HG03342 (cell line): ENCODE measurements around the gene AADACL4.
"Not testable (repeated sequence)": the region's sequence is repeated elsewhere in the genome, so short reads cannot be mapped to it uniquely, and the experiment has no call there.

Experiments used
- ATAC-seq: cut with Tn5 transposase; IDR thresholded peaks from one replicate; pipeline ENCODE4 v1.9.1; 2021; ENCODE audit warnings: mild to moderate bottlenecking, moderate library complexity; ENCODE audit not compliant: unreplicated experiment

The AADACL4 gene

GRCh38 chr1:12629511-12629956 is 14.4 kb upstream of the AADACL4 start:
- no peak for ATAC-seq

DNA sequence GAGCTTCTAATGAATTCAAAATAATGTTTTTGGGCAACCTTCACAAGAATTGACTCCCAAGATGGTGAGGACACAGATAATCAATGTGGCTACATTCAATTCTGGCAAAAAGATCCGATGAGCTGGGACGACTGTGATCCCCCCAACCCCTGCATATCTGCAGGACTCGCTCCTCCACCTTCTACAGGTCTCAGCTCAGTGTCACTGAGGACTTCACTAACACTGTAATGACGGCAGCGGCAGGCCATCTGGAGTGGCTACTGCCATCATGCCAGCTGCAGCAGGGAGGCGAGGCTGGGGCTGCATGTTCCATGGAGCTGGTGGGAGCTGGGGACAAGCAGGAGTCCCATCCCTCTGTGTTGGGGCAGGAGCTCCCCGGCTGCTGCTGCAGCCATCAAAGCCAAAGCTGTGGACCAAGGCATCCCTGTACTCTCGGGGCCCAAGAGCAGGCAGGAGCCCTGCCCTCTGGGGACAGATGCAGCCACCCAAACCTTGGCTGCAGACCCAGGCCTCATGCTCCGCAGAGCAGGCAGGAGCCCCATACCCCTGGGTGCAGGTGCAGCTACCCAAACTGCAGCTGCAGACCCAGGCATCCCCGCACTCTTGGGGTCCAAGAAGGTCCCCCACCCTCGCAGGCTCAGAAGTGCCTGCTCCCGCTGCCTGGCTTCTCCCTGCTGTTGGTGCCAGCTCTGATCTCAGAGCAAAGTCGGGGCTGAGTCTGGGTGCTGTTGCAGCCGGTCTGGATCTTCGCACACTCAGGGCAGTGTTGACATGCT is 13.7 kb upstream of the AADACL4 start:
- ATAC-seq, result no peak

DNA sequence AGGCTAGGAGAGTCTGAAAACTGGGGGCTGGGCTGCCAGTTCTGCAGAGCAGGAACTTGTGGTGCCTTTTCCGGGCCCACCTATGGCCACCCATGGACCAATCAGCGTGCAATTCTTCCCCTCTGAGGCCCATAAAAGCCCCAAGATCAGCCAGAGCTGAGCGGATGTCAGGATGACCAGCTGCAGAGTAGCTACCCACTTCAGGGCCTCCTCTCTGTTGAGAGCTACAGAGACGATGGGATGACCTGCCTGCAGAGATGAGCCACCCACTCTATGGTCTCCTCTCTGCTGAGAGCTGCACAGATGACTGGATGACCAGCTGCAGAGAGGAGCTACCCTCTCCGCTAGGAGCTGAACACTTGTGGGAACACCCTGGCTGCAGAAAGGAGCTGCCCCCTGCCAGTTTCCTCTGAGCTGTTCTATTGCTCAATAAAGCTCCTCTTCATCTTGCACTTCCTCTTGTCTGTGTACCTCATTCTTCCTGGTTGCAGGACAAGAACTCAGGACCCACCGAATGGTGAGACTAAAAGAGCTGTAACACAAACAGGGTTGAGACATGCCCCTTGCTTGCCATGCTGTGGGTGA is 12.8 kb upstream of the AADACL4 start:
- ATAC-seq, result no peak

DNA sequence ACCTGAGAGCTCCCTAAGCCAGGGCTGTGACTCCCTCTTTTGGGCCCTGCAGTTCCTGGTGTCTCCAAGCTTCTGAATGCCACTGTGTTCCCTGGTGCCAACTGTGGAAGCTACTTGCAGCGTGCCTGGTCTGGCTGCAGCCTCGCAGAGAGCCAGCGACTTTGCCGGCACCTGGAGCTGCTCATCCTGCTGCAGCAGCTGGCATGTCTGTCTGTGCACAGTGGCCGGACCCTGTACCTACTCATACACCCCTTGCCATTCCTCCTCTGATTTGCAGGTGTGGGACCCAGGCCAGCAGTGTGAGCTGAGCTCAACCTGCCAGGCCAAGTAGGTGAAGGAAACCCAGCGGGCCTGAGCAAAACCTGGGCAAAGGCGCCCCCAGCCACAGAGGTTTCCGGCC is 12.3 kb upstream of the AADACL4 start:
- ATAC-seq, result no peak

- ATAC-seq, result no peak
Observed at GRCh38 chr1:12634156-12634555, 9.7 kb upstream of the AADACL4 start.

- ATAC-seq, result no peak
Observed at GRCh38 chr1:12634696-12635202, 9.1 kb upstream of the AADACL4 start.

DNA sequence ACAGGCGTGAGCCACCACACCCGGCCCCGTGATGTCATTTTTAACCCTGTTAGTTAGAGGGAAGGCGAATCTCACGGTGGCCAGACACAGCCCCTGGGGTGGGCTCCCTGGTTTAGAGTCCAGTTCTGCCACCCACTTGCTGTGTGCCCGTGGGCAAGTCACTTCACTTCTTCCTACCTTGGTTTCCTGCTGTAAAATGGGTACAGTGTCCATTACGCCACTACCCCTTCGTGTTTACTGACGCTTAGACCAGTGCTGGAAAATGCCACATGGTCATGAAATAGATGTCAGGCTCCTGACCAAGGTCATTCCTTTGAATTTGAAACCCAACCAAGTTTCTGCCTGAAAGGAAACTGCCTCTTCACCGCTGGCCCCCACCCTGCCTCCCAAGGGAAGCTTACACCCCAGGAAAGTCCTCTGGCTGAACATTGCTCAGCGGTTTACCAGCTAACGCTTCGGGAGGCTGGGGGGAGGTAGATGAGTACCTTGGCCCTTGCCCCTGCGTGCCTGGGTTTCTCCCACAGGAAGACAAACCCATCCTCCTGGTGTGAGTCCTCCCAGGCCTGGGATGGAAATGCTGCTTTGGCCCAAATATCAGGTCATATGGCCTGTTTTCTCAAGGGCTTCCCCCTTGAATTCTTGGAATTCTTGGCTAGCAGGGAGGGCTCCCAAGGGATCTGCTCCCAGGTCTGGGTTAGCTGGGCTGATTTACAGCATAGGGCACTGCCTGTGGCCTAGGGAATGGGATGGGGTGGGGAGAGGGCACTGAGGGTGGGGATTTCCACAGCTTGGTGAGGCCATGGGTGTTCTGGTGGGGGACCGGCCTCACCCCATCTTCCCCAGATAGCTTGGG is 7.6 kb upstream of the AADACL4 start:
- ATAC-seq, result no peak

- ATAC-seq, result no peak
Observed at GRCh38 chr1:12637693-12638092, 6.2 kb upstream of the AADACL4 start.

DNA sequence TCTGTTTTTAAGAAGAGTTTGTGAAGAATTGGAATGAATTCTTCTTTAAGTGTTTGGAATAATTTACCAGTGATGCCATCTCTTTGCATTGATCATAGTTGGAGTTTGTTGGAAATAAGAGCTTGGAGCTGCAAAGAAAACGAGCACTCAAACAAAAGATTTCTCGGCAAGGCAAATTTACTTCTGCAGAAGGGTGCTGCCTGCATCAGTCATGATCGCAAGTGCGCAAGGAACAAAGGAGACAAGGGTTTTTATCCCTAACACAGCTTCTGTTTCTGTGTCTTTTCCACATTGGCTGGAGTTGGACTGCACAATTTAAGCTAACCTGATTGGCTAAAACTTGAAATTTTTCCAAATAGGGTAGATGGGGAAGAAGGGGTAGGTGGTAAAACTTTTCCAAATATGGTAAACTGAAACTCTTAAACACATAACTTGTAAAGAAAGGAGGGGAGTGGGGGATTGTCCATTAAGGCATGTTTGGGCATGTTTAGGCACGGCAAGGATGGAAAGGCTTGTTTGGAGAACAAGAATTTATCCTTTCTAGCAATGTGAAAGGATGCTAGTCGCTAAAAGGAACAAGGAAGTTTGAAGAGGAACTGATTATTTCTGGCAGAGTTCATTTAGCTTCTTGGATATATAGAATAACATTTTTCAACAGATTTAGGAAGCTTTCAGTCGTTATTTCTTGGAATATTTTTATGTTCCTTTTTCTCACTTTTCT is 3.5 kb upstream of the AADACL4 start:
- no peak for ATAC-seq

DNA sequence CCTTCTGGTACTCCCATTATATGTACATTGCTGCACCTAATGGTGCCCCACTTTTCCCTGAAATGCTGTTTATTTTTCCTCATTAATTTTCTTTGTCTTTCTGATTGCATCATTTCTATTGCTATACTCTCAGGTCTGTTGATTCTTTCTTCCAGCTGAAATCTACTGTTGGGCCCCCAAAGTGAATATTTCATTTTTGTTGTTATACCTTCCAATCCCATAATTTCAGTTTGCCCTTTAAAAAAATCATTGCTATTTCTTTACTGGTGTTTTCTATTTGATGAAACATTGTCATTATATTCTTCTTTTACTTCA is 3.0 kb upstream of the AADACL4 start:
- no peak for ATAC-seq

GRCh38 chr1:12643079-12643478 is 806 bp upstream of the AADACL4 start:
- ATAC-seq, result no peak

GRCh38 chr1:12644237-12644636 is 352 bp downstream of the AADACL4 start:
- ATAC-seq, result no peak

GRCh38 chr1:12644829-12645228 is 944 bp downstream of the AADACL4 start:
- ATAC-seq, result no peak

GRCh38 chr1:12645401-12645800 is 1.5 kb downstream of the AADACL4 start:
- ATAC-seq, result not testable (repeated sequence)

GRCh38 chr1:12648741-12649140 is 4.9 kb downstream of the AADACL4 start:
- no peak for ATAC-seq

DNA sequence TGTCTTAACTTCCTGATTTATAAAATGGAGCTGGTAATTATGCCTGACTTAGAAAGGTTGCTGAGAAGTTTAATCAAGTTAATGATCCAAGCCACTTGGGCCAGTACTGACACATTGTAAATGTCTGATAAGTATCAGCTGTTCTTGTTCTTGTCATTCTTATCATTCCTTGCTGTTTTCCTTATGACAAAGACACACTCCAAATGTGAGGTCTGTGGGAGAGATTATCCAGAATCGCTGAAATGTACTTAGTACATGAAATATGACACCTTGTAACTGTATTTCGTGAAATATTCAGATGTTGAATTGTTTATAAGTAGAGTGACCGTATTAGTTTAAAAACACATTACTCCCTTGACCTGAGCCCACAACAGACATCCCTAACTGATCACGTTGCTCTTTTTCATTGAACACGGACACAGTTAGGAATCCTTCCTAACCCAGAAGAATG is 6.1 kb downstream of the AADACL4 start:
- ATAC-seq, result no peak

GRCh38 chr1:12654004-12654567 is 10.2 kb downstream of the AADACL4 start:
- ATAC-seq, result no peak

DNA sequence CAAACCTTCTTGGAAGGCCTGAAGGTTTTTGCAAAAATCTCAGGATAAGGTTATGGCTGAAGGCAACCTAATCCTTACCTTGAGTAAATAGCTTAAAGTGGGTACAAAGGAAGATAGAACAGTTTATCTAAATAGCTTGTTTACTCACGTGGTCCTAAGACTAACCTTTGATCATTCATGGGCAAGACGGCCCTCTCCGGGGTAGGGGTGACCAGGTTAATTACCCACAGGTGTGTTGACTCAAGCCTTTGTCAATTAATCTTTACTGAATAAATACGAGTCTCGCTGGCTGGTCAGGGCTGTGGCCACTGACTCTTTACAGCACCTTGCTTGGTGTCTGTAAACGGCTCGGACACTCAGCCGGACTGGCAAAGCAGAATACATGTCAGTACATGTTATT is 10.8 kb downstream of the AADACL4 start:
- ATAC-seq, result no peak

DNA sequence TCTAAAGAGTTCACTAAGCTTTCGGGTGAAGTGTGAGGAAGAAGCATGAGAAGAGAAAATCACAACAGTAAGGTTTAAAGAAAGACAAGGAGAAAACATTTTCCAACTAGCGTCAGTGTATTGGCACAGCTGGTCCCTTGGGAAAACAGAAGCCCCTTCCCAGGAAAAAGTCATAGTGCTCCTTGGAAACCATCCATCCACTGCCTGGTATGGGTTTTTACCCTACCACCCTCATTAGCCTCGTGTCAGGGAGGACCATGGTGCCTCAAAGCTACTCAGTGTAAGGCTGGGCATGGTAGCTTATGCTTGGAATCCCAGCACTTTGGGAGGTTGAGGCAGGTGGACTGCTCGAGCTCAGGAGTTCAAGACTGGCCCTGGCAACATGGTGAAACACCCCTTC is 12.7 kb downstream of the AADACL4 start:
- no peak for ATAC-seq

DNA sequence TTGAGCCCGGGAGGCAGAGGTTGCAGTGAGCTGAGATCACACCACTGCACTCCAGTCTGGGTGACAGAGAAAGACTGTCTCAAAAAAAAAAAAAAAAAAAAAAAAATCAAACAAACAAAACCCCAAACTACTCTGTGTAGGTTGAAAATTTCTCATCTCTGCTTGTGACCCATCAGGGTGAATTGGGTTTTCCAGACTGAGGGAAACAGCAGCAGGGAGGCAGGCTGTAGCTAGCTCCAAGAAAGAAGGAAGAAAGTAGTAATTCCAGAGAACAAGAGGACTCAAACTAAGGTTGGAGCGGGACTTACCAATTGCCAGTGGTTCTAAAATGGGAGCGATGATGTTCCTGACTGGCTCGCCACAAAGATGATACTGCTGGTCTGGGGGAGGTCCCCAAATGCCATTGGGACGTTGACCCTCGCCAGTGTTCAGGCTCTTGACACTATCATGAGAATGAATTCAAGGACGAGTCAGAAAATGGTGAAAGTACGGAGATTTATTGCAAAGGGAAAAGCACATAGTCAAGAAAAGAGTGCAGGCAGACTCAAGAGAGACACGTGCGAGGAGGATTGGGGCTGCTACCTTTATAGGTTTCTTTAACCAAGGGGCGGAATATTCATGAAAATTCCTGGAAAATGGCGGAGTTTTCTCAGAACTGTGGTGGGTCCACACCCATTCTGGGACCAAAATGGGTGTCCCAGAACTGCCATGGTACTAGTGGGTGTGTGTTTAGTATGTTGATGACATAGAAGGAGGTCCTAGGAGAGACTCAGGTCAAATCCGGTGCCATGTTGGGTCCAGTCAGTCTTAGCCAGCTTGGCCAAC is 13.4 kb downstream of the AADACL4 start:
- no peak for ATAC-seq
